OCI-LY3 (cell line): ENCODE data around the gene SP1.

Experiments
- CTCF ChIP-seq: fragments of 200-600, 300-600 bp; sonication (generic); IDR thresholded peaks from 2 replicates; pipeline ENCODE4 v1.5.1; 2014; ENCODE audit warnings: antibody characterized with exemption, low read length, low read depth
- EZH2phosphoT487 ChIP-seq: fragments of 200-600 bp; shearing (Covaris generic); IDR thresholded peaks from 2 replicates; pipeline ENCODE4 v1.6.1; 2018; ENCODE audit warnings: antibody characterized with exemption, mixed run types, low read depth

DNA sequence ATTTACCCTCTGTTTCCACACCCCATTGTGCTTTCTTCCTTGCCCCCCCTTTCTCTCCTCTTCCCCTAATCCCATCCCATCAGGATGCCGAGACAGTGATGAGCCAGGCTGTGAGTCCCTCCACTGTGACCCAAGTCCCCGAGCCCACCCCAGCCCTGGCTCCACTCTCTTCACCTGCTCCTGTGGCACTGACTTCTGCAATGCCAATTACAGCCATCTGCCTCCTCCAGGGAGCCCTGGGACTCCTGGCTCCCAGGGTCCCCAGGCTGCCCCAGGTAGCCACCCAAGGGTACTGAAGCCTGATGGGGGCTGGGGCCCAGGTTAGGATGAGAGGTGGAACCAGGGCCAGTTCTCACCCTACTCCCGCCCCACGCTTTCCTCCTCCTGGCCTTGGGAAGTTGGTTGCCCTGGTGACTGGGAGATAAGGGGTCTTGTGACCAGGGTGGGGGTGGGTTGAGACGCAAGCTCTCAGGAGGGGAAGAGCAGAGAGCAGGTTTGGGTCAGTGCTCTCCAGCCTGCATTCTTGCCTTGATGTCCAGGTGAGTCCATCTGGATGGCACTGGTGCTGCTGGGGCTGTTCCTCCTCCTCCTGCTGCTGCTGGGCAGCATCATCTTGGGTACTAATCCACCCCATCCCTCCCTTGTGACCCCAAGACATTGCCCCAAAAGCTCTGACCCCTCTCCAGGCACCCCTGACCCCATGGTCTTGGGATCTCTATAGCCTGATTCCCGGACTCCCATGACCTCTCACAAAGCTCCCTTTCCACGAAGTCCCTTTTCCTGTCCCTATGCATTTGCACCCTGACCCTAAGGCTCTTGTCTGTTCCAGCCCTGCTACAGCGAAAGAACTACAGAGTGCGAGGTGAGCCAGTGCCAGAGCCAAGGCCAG lies 44.9 kb downstream of the SP1 start:
- TF ChIP-seq CTCF, result no peak
- no peak for TF ChIP-seq EZH2phosphoT487
